Measurements from ENCODE around the gene CNNM1.

DNA sequence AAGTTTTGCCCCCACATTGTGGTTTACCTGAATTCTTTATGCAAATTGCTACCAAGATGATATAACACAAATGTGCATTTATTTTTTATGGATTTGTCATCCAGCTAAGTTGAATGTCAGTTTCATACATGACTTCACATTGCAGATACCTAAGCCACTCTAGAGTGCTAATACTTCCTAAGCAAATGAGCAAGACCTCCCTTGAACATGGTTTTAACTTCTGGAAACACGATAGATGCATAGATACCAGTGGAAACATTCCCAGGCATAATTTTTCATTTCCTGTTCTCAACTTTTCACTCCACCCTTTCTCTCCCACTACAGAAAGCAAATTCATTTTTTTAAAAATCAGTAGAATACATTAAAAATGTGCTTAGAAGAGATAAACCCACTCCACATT lies 81.0 kb downstream of the CNNM1 start:
- TF ChIP-seq, protein P1, sequence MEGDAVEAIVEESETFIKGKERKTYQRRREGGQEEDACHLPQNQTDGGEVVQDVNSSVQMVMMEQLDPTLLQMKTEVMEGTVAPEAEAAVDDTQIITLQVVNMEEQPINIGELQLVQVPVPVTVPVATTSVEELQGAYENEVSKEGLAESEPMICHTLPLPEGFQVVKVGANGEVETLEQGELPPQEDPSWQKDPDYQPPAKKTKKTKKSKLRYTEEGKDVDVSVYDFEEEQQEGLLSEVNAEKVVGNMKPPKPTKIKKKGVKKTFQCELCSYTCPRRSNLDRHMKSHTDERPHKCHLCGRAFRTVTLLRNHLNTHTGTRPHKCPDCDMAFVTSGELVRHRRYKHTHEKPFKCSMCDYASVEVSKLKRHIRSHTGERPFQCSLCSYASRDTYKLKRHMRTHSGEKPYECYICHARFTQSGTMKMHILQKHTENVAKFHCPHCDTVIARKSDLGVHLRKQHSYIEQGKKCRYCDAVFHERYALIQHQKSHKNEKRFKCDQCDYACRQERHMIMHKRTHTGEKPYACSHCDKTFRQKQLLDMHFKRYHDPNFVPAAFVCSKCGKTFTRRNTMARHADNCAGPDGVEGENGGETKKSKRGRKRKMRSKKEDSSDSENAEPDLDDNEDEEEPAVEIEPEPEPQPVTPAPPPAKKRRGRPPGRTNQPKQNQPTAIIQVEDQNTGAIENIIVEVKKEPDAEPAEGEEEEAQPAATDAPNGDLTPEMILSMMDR (IDR thresholded peaks at IDR 0.05) = no peak
- no peak for TF ChIP-seq POLR2A (IDR thresholded peaks at IDR 0.05)
